GM10248 (cell line): ENCODE data around the gene SSUH2.

ENCODE experiments used
- CTCF ChIA-PET: fragments of 300-600 bp; sonication (Branson Sonifier 250); formaldehyde crosslinking; extraction: SDS; loops from one replicate; lab custom pipeline; 2021; ENCODE audit warnings: antibody characterized with exemption; lab: Yijun Ruan, JAX
- POLR2A ChIA-PET: fragments of 350-650 bp; sonication (Branson Sonifier 250); formaldehyde crosslinking; extraction: SDS; loops from one replicate; lab custom pipeline; 2020; ENCODE audit warnings: antibody characterized with exemption; lab: Yijun Ruan, JAX
- DNase-seq: peaks from one replicate; pipeline ENCODE4 v3.0.0; 2012; ENCODE audit errors: extremely low spot score
- TF ChIP-seq, protein P1 (sequence below): IDR thresholded peaks from 2 replicates; pipeline ENCODE4 v1.5.1; 2012; ENCODE audit warnings: mild to moderate bottlenecking, low read depth; ENCODE audit errors: extremely low read depth, missing control alignments, control extremely low read depth

SSUH2 gene

GRCh38 chr3:8638994-8639658 lies 5.5 kb downstream of the SSUH2 start:
- DNase-seq, result no peak
- TF ChIP-seq, protein P1, sequence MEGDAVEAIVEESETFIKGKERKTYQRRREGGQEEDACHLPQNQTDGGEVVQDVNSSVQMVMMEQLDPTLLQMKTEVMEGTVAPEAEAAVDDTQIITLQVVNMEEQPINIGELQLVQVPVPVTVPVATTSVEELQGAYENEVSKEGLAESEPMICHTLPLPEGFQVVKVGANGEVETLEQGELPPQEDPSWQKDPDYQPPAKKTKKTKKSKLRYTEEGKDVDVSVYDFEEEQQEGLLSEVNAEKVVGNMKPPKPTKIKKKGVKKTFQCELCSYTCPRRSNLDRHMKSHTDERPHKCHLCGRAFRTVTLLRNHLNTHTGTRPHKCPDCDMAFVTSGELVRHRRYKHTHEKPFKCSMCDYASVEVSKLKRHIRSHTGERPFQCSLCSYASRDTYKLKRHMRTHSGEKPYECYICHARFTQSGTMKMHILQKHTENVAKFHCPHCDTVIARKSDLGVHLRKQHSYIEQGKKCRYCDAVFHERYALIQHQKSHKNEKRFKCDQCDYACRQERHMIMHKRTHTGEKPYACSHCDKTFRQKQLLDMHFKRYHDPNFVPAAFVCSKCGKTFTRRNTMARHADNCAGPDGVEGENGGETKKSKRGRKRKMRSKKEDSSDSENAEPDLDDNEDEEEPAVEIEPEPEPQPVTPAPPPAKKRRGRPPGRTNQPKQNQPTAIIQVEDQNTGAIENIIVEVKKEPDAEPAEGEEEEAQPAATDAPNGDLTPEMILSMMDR, result no peak
- ChIA-PET POLR2A (no interaction called here), CTCF (interaction anchor here (1.5 kb wide), 1 partner anchor 25 kb away, joined by 4 read pairs; no protein-coding TSS in a partner anchor)

- POLR2A ChIA-PET, result no interaction called here
- TF ChIP-seq, protein P1, result no peak
- no peak for DNase-seq
- CTCF ChIA-PET, result interaction anchor here (0.7 kb wide), 1 partner anchor 26 kb away, joined by 4 read pairs; no protein-coding TSS in a partner anchor
These were observed 7.2 kb downstream of the SSUH2 start for GRCh38 chr3:8637348-8637747.

- ChIA-PET CTCF (interaction anchor here (0.8 to 1.4 kb wide), 2 partner anchors 8 to 27 kb away, joined by 3 to 6 read pairs; no protein-coding TSS in a partner anchor), POLR2A (no interaction called here)
- DNase-seq, result no peak
- TF ChIP-seq, protein P1, result no peak
These were observed 9.0 kb downstream of the SSUH2 start for GRCh38 chr3:8635631-8636030.

DNA sequence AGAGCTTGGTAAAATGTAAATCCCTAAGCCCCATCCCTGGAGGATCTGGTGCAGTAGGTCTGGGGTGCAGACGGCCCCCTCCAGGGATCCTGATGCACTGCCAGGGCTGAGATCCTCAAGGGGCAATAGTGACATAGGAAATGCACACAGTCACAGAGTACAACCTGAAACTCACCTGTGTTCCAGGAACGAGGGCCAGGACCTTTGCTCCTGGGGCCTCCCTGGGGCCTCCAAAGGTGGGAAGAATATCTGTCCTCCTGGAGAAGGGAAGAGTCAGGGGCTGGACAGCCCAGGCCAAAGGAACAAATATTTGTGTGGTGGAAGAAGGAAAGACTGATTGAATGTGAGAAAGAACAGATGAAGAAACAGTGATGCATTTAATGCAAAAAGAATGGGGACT lies 9.5 kb downstream of the SSUH2 start:
- ChIA-PET POLR2A (no interaction called here), CTCF (interaction anchor here (1.2 to 1.4 kb wide), 2 partner anchors 15 to 28 kb away, joined by 3 to 6 read pairs; no protein-coding TSS in a partner anchor)
- no peak for DNase-seq
- TF ChIP-seq, protein P1, result no peak

GRCh38 chr3:8632402-8633237 lies 12.0 kb downstream of the SSUH2 start:
- ChIA-PET POLR2A (no interaction called here), CTCF (interaction anchor here (1.1 to 4.7 kb wide), 4 partner anchors 12 to 190 kb away, joined by 3 to 25 read pairs (median 3); no protein-coding TSS in a partner anchor)
- TF ChIP-seq, protein P1, result no peak
- DNase-seq, result no peak

GRCh38 chr3:8631661-8632060 lies 12.9 kb downstream of the SSUH2 start:
- CTCF ChIA-PET, result interaction anchor here (1.0 to 4.7 kb wide), 4 partner anchors 10 to 189 kb away, joined by 3 to 25 read pairs (median 3); partner anchors contain the start of gene OXTR
- POLR2A ChIA-PET, result no interaction called here
- TF ChIP-seq, protein P1, result no peak
- no peak for DNase-seq
